Measurements from ENCODE around the gene HOXA11. TPM values are rescaled to one million over a fixed set of nuclear protein-coding genes. Genes with fewer than 3 reads are reported as not detected.

Gene HOXA11
- total RNA-seq, 1 experiment from 2014 or later, result not detected

DNA sequence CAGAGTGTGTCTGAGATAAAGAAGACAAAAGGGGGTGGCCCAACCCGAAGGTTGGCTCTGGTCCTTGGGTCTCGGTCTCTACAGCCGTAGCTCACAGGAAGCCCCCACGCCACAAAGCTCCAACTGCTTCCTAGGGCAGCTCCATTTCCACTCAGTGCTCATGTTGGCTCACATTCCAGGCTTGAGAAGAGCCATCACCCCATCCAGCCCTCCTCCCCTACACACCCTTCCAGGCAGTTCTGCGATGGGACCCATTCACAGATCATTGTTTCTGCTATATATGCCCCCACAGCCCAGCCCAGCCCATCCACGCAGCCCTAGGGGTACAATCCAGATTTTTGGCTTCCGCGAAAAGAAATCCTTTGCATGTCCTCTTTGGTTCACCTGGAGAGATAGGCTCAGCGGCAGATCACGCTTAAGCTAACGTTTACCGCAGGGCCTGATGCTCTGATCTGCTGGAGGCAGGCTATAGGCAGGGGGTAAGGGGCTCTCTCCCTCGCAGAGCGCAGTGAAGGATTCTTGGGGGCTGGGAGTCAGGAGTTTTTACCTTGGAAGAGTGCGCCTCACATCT, 6.2 kb upstream of the HOXA11 start:
- no peak overlapping the region for H3K4me3 Mint-ChIP-seq
- H4K8ac ChIP-seq (replicated peaks; ENCODE audit: insufficient read length, low read depth, low read length), result no peak overlapping the region
- no peak overlapping the region for H4K5ac ChIP-seq (ENCODE audit: insufficient read length, low read depth, low read length)
- H2AK5ac ChIP-seq (ENCODE audit: insufficient read length, low read length), result no peak overlapping the region
- H3K18ac ChIP-seq (ENCODE audit: insufficient read length, low read depth, low read length), result no peak overlapping the region
- H3K9ac ChIP-seq (ENCODE audit: extremely low read depth, insufficient read length, low read length), result no peak overlapping the region
- H3K9me3 ChIP-seq (ENCODE audit: control insufficient read depth, low read depth, low read length), result no peaks in the 10 kb centered on the region
- H3T11ph ChIP-seq (ENCODE audit: low read length), result no peak overlapping the region
- H3K27me3 Mint-ChIP-seq (ENCODE audit: low read depth), result peaks cover 100% of the 10 kb centered on the region
- peaks cover 0 to 2% (median 0%) of the 10 kb centered on the region in 3 experiments; a peak in 2 of 7 replicates for H3K36me3 Mint-ChIP-seq (ENCODE audit: insufficient read depth in 1 of 3, low read depth in 3 of 3)
- no peaks in the 10 kb centered on the region for H3K79me2 ChIP-seq (ENCODE audit: insufficient read depth, low read length)
- H2BK20ac ChIP-seq (ENCODE audit: low read depth, low read length, poor library complexity, severe bottlenecking), result no peak overlapping the region
- TF ChIP-seq, protein P1, sequence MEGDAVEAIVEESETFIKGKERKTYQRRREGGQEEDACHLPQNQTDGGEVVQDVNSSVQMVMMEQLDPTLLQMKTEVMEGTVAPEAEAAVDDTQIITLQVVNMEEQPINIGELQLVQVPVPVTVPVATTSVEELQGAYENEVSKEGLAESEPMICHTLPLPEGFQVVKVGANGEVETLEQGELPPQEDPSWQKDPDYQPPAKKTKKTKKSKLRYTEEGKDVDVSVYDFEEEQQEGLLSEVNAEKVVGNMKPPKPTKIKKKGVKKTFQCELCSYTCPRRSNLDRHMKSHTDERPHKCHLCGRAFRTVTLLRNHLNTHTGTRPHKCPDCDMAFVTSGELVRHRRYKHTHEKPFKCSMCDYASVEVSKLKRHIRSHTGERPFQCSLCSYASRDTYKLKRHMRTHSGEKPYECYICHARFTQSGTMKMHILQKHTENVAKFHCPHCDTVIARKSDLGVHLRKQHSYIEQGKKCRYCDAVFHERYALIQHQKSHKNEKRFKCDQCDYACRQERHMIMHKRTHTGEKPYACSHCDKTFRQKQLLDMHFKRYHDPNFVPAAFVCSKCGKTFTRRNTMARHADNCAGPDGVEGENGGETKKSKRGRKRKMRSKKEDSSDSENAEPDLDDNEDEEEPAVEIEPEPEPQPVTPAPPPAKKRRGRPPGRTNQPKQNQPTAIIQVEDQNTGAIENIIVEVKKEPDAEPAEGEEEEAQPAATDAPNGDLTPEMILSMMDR (conservative IDR thresholded peaks at IDR 0.05), result no peak
- no peak overlapping the region for H3K14ac ChIP-seq (ENCODE audit: insufficient read depth, low read length)
- H3K4me1 Mint-ChIP-seq, result peaks cover 13 to 26% of the 10 kb centered on the region in 2 experiments
- no peaks in the 10 kb centered on the region for H4K20me1 ChIP-seq (ENCODE audit: control insufficient read depth, insufficient read depth, insufficient read length)
- no peak overlapping the region for H4K91ac ChIP-seq (ENCODE audit: insufficient read length, low read depth, low read length)
- H3K23me2 ChIP-seq (ENCODE audit: insufficient read length, low read depth, low read length, poor library complexity, severe bottlenecking), result no peaks in the 10 kb centered on the region
- H3K4ac ChIP-seq (ENCODE audit: low read depth, low read length), result no peak overlapping the region
- no peak overlapping the region for H3K27ac ChIP-seq (ENCODE audit: insufficient read length, low read depth, low read length)
- H3K4me2 ChIP-seq (ENCODE audit: insufficient read depth, insufficient read length, low read length), result no peak overlapping the region
- no peak overlapping the region for H3K56ac ChIP-seq (ENCODE audit: insufficient read length, low read depth, low read length)
- DNase-seq, result peak; percentile 31
- H3K4me1 ChIP-seq (ENCODE audit: insufficient read depth, low read length), result no peaks in the 10 kb centered on the region
- no peak overlapping the region for H2AFZ ChIP-seq (ENCODE audit: low read length)
- no peak overlapping the region for H2BK15ac ChIP-seq (ENCODE audit: low read depth, low read length)
- H3K27me3 ChIP-seq (ENCODE audit: insufficient read depth, low read length), result peaks cover 95% of the 10 kb centered on the region
- no CpG with 5 or more reads among the region's 15 CpGs for WGBS (ENCODE audit: extremely low coverage, insufficient read length, low lambda C conversion rate)
- H3K79me1 ChIP-seq (ENCODE audit: insufficient read depth, low read depth, low read length, poor library complexity, severe bottlenecking), result no peaks in the 10 kb centered on the region
- H2BK120ac ChIP-seq (ENCODE audit: low read depth, low read length, poor library complexity, severe bottlenecking), result no peak overlapping the region
- no peak overlapping the region for H2BK12ac ChIP-seq (ENCODE audit: insufficient read length, low read depth, low read length)
- H2BK5ac ChIP-seq (ENCODE audit: insufficient read length, low read length), result no peak overlapping the region
- no peak overlapping the region for H3K27ac Mint-ChIP-seq
- H3K23ac ChIP-seq (ENCODE audit: insufficient read length, low read depth, low read length), result no peak overlapping the region
- peaks cover 2 to 11% of the 10 kb centered on the region in 2 experiments; a peak in 2 of 5 replicates for H3K9me3 Mint-ChIP-seq

Measured in H9 (cell line).